Right lung (tissue), 5 donors: ENCODE measurements around the gene EDC4. TPM values are rescaled to one million over a fixed set of nuclear protein-coding genes. Genes with fewer than 3 reads are reported as not detected.

Experiments
- DNase-seq, 2 donors: peaks; one replicate each; pipeline ENCODE4 v3.0.0-alpha.2; 2013
- polyA plus RNA-seq, 5 donors: library from polyadenylated mRNA; unstranded; fragments of 120-200 nt; gene quantifications; one replicate each; pipeline versions ENCODE4 v1.2.1 to v1.2.3, GENCODE V29; 2013; ENCODE audit warnings: inconsistent platforms in 1 of 5, low replicate concordance in 1 of 5; ENCODE audit not compliant: insufficient read length in 5 of 5, insufficient read depth in 1 of 5

Gene EDC4
- polyA plus RNA-seq, 5 donors, result 57.8 to 86.4 (median 78.3) TPM

GRCh38 chr16:67930191-67930590 lies 57.3 kb downstream of the EDC4 start:
- no peak for DNase-seq

GRCh38 chr16:67930678-67931211 lies 57.9 kb downstream of the EDC4 start:
- no peak for DNase-seq

Other genes starting within 250 kb of the EDC4 start
- gene CARMIL2, start 227.9 kb upstream of the EDC4 start, polyA plus RNA-seq, result 1 to 10 TPM; 2.4 to 6.3 (median 4.6) TPM
- 10 to 100 TPM; 19.0 to 30.4 (median 23.0) TPM for gene ACD, start 212.8 kb upstream of the EDC4 start, polyA plus RNA-seq
- gene PARD6A, start 212.1 kb upstream of the EDC4 start, polyA plus RNA-seq, result 1 to 10 TPM; 1.2 to 2.7 (median 1.5) TPM
- 10 to 100 TPM; 18.4 to 34.7 (median 25.3) TPM for gene ENKD1, start 206.3 kb upstream of the EDC4 start, polyA plus RNA-seq
- gene C16orf86, start 206.2 kb upstream of the EDC4 start, polyA plus RNA-seq, result 1 to 10 TPM; 2.0 to 3.4 (median 3.1) TPM
- 10 to 100 TPM; 28.1 to 40.8 (median 36.1) TPM for gene GFOD2, start 153.7 kb upstream of the EDC4 start, polyA plus RNA-seq
- gene RANBP10, start 66.5 kb upstream of the EDC4 start, polyA plus RNA-seq, result 10 to 100 TPM; 27.8 to 48.2 (median 36.8) TPM
- gene TSNAXIP1, start 66.2 kb upstream of the EDC4 start, polyA plus RNA-seq, result 1 to 10 TPM; 4.8 to 7.4 (median 6.6) TPM
- 10 to 100 TPM; 23.9 to 34.0 (median 28.5) TPM for gene THAP11, start 30.7 kb upstream of the EDC4 start, polyA plus RNA-seq
- 100 to 1,000 TPM; 106 to 132 (median 111) TPM for gene NUTF2, start 26.1 kb upstream of the EDC4 start, polyA plus RNA-seq
- gene CENPT, start 25.4 kb upstream of the EDC4 start, polyA plus RNA-seq, result 10 to 100 TPM; 46.6 to 63.5 (median 55.7) TPM
- gene NRN1L, start 11.8 kb downstream of the EDC4 start, polyA plus RNA-seq, result 1 to 10 TPM in 4 of 5 donors, under 1 TPM in 1; 0.60 to 3.5 (median 2.2) TPM
- gene PSKH1, start 20.2 kb downstream of the EDC4 start, polyA plus RNA-seq, result 10 to 100 TPM; 21.5 to 33.5 (median 25.7) TPM
- 1 to 10 TPM; 2.9 to 7.5 (median 3.8) TPM for gene CTRL, start 58.8 kb downstream of the EDC4 start, polyA plus RNA-seq
- 10 to 100 TPM; 20.6 to 39.0 (median 27.0) TPM for gene PSMB10, start 63.8 kb downstream of the EDC4 start, polyA plus RNA-seq
- gene LCAT, start 71.1 kb downstream of the EDC4 start, polyA plus RNA-seq, result 10 to 100 TPM; 19.7 to 31.4 (median 27.9) TPM
- gene SLC12A4, start 95.6 kb downstream of the EDC4 start, polyA plus RNA-seq, result 10 to 100 TPM; 36.1 to 53.9 (median 47.5) TPM
- under 1 TPM in 1 of 5 donors, not detected in 4; 0.05 TPM for gene DPEP3, start 107.4 kb downstream of the EDC4 start, polyA plus RNA-seq
- gene DPEP2, start 126.4 kb downstream of the EDC4 start, polyA plus RNA-seq, result 1 to 10 TPM; 1.9 to 3.0 (median 2.3) TPM
- not detected for gene DPEP2NB, start 142.9 kb downstream of the EDC4 start, polyA plus RNA-seq
- 1 to 10 TPM; 5.1 to 7.6 (median 6.8) TPM for gene DDX28, start 150.2 kb downstream of the EDC4 start, polyA plus RNA-seq
- gene DUS2, start 150.2 kb downstream of the EDC4 start, polyA plus RNA-seq, result 10 to 100 TPM; 13.8 to 17.9 (median 14.4) TPM
- 10 to 100 TPM; 29.8 to 42.9 (median 40.5) TPM for gene NFATC3, start 212.3 kb downstream of the EDC4 start, polyA plus RNA-seq